OCI-LY7 (cell line): ENCODE measurements around the gene SERINC3.

Source experiments
- CTCF ChIP-seq: fragments of 200-600 bp; sonication (generic); conservative IDR thresholded peaks from 2 replicates; pipeline ENCODE4 v1.5.1; 2014; ENCODE audit warnings: mild to moderate bottlenecking, antibody characterized with exemption, low read length, moderate library complexity, mixed read lengths
- EZH2phosphoT487 ChIP-seq: fragments of 200-600 bp; sonication (generic); IDR thresholded peaks from 2 replicates; pipeline ENCODE4 v1.6.1; 2018; ENCODE audit warnings: low read depth, borderline replicate concordance, mild to moderate bottlenecking, mixed run types, antibody characterized with exemption, low read length, moderate library complexity, mixed read lengths

DNA sequence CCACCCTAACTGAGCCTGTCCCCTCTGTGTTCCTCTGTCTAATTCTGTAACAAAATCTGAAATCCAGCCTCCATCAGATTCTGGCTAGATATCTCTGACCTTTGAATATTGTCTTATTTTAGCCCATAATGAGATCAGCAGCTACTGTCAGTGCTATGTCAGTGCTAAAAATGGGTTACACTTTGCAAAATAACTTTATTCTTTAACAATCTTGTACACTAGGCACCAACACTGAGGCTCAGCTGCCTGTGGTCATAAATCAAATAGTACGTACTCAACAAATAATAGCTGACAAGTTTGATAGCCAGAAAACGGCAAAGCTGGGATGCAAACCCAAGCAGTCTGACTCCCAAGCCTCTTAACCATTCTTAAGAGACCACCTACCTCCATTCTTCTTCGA is 24.1 kb downstream of the SERINC3 start:
- TF ChIP-seq CTCF, result no peak
- TF ChIP-seq EZH2phosphoT487, result no peak
